HS-5 (cell line): ENCODE measurements around the gene MAFB.
"Not testable (repeated sequence)": the region's sequence is repeated elsewhere in the genome, so short reads cannot be mapped to it uniquely, and the experiment has no call there.

Experiments
- DNase-seq: peaks from one replicate; pipeline ENCODE4 v3.0.0-alpha.2; 2012; ENCODE audit warnings: low read depth

Gene MAFB

DNA sequence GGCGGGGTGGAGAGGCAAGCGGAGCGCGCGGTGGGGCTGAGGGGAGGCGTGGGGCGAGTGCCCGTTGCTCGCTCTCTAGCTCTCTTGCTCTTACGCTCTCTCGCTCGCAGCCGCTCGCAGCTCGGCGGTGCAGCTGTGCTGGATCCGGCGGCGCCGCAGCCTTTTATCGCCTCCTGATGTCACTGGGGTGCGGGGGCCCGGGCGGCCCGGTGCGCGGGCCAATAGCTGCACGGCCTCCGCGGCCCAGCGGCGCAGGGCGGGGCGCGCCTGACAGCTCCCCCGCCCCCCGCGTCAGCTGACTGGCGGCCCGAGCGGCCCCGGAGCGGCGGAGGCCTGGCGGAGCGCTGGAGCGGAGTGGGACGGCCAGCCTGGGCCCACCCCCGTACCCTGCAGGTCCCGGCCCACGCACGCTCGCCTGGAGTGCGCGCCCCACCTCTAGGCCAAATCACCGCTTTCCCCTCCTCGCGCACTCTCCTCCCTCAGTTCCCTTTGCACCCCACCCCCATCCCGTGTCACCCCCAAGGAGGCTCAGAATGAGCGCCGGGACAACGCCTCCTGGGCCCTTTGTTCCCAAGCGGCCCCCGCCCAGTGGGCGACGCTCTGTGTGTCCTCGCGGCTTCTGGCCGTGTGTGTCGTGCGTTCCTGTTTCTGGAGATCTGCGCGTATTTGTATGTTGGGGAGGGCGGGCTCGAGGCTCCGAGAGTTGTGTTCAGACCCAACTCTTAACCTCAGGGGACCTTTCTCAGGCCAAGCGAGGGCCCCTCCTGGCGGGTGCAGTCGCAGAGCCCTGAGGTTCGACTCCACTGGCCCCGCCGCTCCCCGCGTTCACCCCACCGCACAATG lies at the start of gene MAFB:
Gene MAFB (minus strand): TSS at position 137 of the 843 bp plus-strand sequence. CDS start 386 bp downstream, outside the sequence.
- peak; percentile 56 for DNase-seq

DNA sequence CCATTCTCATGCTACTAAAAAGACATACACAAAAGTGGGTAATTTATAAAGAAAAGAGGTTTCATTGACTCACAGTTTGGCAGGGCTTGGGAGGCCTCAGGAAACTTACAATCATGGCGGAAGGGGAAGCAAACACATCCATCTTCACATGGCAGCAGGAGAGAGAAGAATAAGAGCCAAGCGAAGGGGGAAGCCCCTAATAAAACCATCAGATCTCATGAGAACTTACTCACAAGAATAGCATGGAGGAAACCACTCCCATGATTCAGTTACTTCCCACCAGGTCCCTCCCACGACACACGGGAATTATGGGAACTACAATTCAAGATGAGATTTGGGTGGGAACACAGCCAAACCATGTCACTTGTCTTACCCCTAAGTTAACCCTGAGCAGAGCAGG lies 47.4 kb upstream of the MAFB start:
- DNase-seq, result not testable (repeated sequence)

DNA sequence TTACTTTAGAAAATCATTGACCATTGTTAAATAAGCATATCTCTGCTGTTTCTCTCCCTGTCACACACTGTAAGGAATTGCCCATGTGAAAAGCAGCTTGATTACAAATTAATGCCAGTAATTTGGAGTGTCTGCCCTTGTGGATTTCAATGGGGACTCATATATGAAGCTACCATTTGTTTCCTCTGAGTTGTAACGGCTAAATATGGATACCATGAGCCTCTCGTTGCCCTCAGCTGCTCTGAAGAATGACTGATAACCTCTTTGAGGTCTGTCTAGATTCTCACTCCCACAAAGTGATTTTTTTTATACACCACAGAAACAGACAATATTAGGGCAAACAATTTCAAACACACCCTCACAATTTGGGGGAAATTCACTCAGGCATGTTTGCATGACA lies 40.0 kb upstream of the MAFB start:
- no peak for DNase-seq

DNA sequence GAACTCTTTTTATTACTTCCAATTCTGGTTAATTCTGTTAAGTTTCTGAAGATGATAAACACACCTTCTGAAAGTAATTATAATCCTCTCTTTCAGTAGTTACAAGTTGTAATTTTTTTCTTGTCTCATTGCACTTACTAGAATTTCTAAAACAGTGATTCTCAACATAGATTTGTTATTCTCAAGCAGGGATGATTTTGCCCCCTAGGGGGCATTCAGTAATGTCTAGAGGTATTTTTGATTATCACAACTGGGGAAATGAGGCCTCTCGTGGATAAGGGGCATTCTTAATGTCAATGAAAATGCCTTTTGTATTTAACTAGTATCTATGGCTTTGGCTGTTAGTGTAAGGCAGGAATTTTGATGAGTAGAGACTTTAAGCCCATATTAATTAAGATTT lies 39.4 kb upstream of the MAFB start:
- DNase-seq, result no peak

GRCh38 chr20:40727960-40728359 lies 38.9 kb upstream of the MAFB start:
- DNase-seq, result no peak

- no peak for DNase-seq
These were observed 37.7 kb upstream of the MAFB start for GRCh38 chr20:40726776-40727175.

GRCh38 chr20:40724566-40724965 lies 35.5 kb upstream of the MAFB start:
- DNase-seq, result no peak

DNA sequence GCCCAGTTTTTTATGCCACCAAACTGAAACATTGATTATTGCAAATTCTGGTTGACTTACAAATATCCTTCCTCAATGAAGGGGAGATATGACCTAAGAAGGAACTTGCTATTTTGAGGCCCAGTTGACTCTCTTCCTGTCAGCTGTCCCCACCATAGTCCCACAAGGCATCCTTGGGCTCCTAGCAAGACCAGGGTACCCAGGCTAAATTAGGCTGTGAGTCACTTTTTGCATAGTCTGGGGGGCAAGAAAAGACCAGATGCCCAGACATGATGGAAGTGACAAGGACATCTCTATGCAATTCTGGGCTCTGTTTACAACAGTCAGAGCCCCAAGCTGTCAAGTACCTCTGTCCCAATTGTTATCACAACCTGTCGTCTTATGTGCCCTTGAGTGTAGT lies 31.8 kb upstream of the MAFB start:
- DNase-seq, result no peak

GRCh38 chr20:40720099-40720498 lies 31.1 kb upstream of the MAFB start:
- DNase-seq, result no peak

DNA sequence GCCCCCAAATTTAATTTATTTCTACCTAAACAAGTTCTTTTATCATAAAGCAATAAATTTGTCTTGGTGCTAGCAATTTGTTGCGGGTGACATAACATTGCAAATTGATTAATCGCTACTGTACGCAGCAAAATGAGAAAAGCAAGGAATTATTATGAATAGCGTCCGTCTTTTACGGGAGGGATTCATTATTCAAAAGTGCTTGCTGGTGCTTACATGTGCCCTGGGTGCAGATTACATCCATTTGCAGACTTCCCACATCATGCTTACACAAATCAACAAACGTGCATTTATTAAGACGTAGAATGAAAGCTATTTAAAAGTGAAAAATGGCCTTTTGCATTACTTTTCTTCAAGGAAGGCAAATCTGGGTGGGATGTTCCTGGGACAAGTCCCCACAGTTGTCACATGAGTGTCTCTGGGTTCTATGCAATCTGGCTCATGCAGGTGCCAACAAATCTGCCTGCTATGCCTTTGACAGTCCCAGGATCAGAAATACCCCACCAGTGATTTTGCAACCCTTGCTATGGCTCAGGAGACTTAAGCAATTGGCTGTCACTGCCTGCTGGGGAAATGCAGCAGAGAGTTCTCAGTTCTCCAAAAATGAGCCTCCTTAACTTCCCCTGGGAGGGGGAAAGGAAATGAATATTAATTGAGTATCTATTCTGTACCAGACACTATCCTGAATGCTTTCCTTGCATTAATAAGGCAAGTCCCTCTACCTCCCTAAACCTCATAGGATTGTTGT lies 30.1 kb upstream of the MAFB start:
- no peak for DNase-seq

- DNase-seq, result no peak
These were observed 29.4 kb upstream of the MAFB start for GRCh38 chr20:40718214-40718977.

DNA sequence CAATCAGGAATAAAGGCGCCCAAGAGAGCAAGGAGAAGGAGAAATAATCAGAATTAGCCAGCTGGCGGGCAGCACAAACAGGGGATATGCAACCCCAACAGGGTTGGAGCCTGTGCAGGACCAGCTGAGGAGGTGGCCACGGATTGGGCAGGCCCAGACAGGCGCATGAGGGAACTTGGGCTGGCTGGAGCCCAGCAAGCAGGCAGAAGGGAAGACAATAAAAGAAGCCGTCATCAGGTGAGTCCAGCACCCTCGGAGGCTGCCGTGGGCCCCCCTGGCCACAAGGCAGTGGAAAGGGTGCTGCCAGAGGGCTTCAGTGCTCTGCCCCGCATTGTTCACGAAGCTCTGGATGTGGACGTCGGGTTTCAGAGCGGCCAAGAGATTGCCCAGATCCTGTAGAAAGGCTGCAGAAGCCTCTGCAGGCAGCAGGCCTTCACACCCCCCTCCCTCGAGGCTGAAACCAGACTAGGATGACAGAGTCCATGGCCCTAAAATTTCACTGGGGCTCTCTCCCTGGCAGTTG lies 28.4 kb upstream of the MAFB start:
- no peak for DNase-seq

GRCh38 chr20:40715491-40715890 lies 26.5 kb upstream of the MAFB start:
- DNase-seq, result no peak

DNA sequence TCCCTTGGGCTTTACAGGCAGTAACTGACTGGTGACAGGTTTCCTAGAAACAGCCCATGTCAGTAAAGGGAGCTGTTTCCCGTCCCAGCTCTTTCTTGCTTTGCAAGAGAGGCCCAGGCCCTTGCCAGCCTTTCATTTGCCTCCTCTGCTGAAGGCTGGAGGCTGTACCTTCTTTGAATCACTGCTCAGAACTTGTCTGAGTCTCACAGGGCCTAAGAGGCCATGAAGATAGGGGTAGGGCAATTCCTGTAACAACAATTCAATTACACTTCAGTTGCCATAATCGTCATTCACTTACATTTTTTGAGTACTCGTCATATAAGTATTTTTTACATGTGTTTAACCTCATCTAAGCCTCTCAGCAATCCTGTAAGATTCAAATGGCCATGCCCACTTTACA lies 25.9 kb upstream of the MAFB start:
- DNase-seq, result no peak

DNA sequence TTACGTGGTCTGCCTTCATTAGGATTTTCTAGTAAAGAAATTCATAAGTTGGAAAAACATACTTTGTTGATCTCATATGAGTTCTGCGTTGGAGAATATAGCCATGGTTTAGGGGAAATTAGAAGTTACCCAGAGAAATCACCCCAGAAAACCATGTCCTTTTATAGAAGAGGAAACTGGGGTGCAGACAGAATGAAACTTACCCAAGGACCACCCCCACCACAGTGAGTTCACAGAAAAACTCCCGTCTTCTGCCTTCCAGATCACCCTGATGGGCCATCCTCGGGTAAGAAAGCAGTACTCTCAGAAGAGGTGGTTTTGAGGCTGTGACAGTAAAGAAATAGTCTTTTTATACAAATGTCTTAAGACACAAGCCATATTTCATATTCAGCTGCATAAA lies 25.1 kb upstream of the MAFB start:
- no peak for DNase-seq

DNA sequence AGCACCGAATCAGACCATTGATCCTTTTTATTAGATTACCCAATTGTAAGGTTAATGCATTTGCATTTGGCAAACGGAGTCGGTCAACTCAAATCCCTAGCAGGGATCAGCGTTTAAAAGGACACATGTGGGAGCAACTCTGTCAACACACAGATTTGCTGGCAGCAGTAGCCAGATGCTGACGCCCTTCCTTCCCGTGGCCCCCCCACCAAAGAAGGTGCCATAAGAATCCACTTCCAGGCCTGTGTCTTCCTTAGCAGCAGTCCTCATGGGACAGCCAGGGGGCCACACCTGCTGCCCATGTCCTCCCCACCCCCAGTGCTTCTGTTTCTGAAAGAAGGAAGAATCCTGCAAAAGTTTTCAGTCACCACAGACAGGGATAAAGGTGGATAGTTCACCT lies 24.5 kb upstream of the MAFB start:
- DNase-seq, result no peak

- no peak for DNase-seq
These were observed 22.0 kb upstream of the MAFB start for GRCh38 chr20:40711079-40711478.

GRCh38 chr20:40710603-40711002 lies 21.6 kb upstream of the MAFB start:
- DNase-seq, result no peak

- no peak for DNase-seq
These were observed 18.0 kb upstream of the MAFB start for GRCh38 chr20:40706977-40707582.

- no peak for DNase-seq
These were observed 16.4 kb upstream of the MAFB start for GRCh38 chr20:40705413-40705812.

DNA sequence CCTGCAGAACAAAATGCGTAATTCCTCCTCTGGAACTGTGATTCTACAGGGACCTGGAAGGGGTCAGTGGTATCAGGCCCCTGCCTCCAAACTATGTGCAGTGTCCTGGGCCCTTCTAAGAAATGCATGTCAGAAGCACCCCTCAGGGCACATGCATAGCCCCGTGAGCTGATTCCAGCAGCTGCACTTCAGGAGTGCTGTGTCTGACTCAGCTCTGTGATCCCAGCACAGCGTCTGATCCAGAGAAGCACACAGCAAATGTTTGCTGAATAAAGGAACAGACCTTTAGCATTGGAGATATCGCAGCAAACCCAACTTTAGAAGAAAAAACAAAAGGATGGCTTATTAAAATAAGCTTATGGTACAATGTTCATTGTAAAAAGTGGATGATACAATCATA lies 15.8 kb upstream of the MAFB start:
- no peak for DNase-seq

GRCh38 chr20:40703975-40704530 lies 15.0 kb upstream of the MAFB start:
- no peak for DNase-seq
